HG03280 (cell line): Measurements from ENCODE around the gene AKAP10.
"Not testable (repeated sequence)": the region's sequence is repeated elsewhere in the genome, so short reads cannot be mapped to it uniquely, and the experiment has no call there.

Experiments
- ATAC-seq: cut with Tn5 transposase; IDR thresholded peaks from one replicate; pipeline ENCODE4 v1.9.1; 2021; ENCODE audit warnings: mild to moderate bottlenecking, moderate library complexity; ENCODE audit not compliant: unreplicated experiment

Gene AKAP10

GRCh38 chr17:19935169-19935568 is 42.5 kb downstream of the AKAP10 start:
- ATAC-seq, result no peak

GRCh38 chr17:19933628-19934027 is 44.0 kb downstream of the AKAP10 start:
- ATAC-seq, result no peak

GRCh38 chr17:19933221-19933620 is 44.4 kb downstream of the AKAP10 start:
- ATAC-seq, result no peak

- ATAC-seq, result no peak
These were observed 49.3 kb downstream of the AKAP10 start for GRCh38 chr17:19928299-19928698.

GRCh38 chr17:19915245-19915978 is 62.2 kb downstream of the AKAP10 start:
- ATAC-seq, result no peak

- ATAC-seq, result no peak
These were observed 66.6 kb downstream of the AKAP10 start for GRCh38 chr17:19911033-19911432.

GRCh38 chr17:19909139-19909538 is 68.5 kb downstream of the AKAP10 start:
- ATAC-seq, result no peak

- no peak for ATAC-seq
These were observed 72.1 kb downstream of the AKAP10 start for GRCh38 chr17:19905502-19905901.

GRCh38 chr17:19904924-19905323 is 72.7 kb downstream of the AKAP10 start:
- no peak for ATAC-seq

GRCh38 chr17:19904412-19904811 is 73.2 kb downstream of the AKAP10 start:
- ATAC-seq, result no peak

GRCh38 chr17:19900809-19901208 is 76.8 kb downstream of the AKAP10 start:
- no peak for ATAC-seq

GRCh38 chr17:19897903-19898302 is 79.7 kb downstream of the AKAP10 start:
- ATAC-seq, result no peak

GRCh38 chr17:19897090-19897837 is 80.4 kb downstream of the AKAP10 start:
- no peak for ATAC-seq

GRCh38 chr17:19896679-19897078 is 80.9 kb downstream of the AKAP10 start:
- no peak for ATAC-seq

GRCh38 chr17:19890554-19890953 is 87.1 kb downstream of the AKAP10 start:
- ATAC-seq, result not testable (repeated sequence)

GRCh38 chr17:19890001-19890400 is 87.6 kb downstream of the AKAP10 start:
- not testable (repeated sequence) for ATAC-seq

GRCh38 chr17:19886116-19886515 is 91.5 kb downstream of the AKAP10 start:
- no peak for ATAC-seq

- no peak for ATAC-seq
These were observed 94.0 kb downstream of the AKAP10 start for GRCh38 chr17:19883537-19884215.

GRCh38 chr17:19880393-19880792 is 97.2 kb downstream of the AKAP10 start:
- ATAC-seq, result no peak

GRCh38 chr17:19877364-19877945 is 100.2 kb downstream of the AKAP10 start:
- ATAC-seq, result no peak

GRCh38 chr17:19876529-19877161 is 101.0 kb downstream of the AKAP10 start:
- no peak for ATAC-seq
